ENCODE data around the gene OSBPL8. TPM values are rescaled to one million over a fixed set of nuclear protein-coding genes. Genes with fewer than 3 reads are reported as not detected.

OSBPL8 gene
- total RNA-seq, 1 donor = 133 TPM

- DNase-seq (ENCODE audit: low read depth) = no peak
- no peak for TF ChIP-seq CTCF (IDR thresholded peaks at IDR 0.05; ENCODE audit: insufficient read depth, low read length)
- H3K4me3 ChIP-seq (ENCODE audit: low read depth, low read length) = no peak overlapping the region
These were observed 246.3 kb downstream of the OSBPL8 start for GRCh38 chr12:76313299-76313698.

- H3K4me3 ChIP-seq (ENCODE audit: low read depth, low read length) = no peak overlapping the region
- TF ChIP-seq CTCF (IDR thresholded peaks at IDR 0.05; ENCODE audit: insufficient read depth, low read length) = no peak
- no peak for DNase-seq (ENCODE audit: low read depth)
These were observed 247.3 kb downstream of the OSBPL8 start for GRCh38 chr12:76312315-76312714.

- TF ChIP-seq CTCF (IDR thresholded peaks at IDR 0.05; ENCODE audit: insufficient read depth, low read length) = no peak
- peak; percentile 24 for DNase-seq (ENCODE audit: low read depth)
- H3K4me3 ChIP-seq (ENCODE audit: low read depth, low read length) = no peak overlapping the region
These were observed 247.8 kb downstream of the OSBPL8 start for GRCh38 chr12:76311796-76312195.

- H3K4me3 ChIP-seq (ENCODE audit: low read depth, low read length) = no peak overlapping the region
- peak; percentile 48 for DNase-seq (ENCODE audit: low read depth)
- TF ChIP-seq CTCF (IDR thresholded peaks at IDR 0.05; ENCODE audit: insufficient read depth, low read length) = no peak
These were observed 249.5 kb downstream of the OSBPL8 start for GRCh38 chr12:76310110-76310509.

- DNase-seq (ENCODE audit: low read depth) = peak; percentile 32
- no peak overlapping the region for H3K4me3 ChIP-seq (ENCODE audit: low read depth, low read length)
- TF ChIP-seq CTCF (IDR thresholded peaks at IDR 0.05; ENCODE audit: insufficient read depth, low read length) = no peak
These were observed 250.7 kb downstream of the OSBPL8 start for GRCh38 chr12:76308866-76309265.

GRCh38 chr12:76307083-76307482 is 252.5 kb downstream of the OSBPL8 start:
- no peak for TF ChIP-seq CTCF (IDR thresholded peaks at IDR 0.05; ENCODE audit: insufficient read depth, low read length)
- no peak overlapping the region for H3K4me3 ChIP-seq (ENCODE audit: low read depth, low read length)
- DNase-seq (ENCODE audit: low read depth) = no peak

GRCh38 chr12:76303989-76304460 is 255.5 kb downstream of the OSBPL8 start:
- no peak for DNase-seq (ENCODE audit: low read depth)

More at GRCh38 chr12:76303989-76304460, 255.5 kb downstream of the OSBPL8 start:
- H3K4me3 ChIP-seq (ENCODE audit: low read depth, low read length) = no peak overlapping the region
- TF ChIP-seq CTCF (IDR thresholded peaks at IDR 0.05; ENCODE audit: insufficient read depth, low read length) = no peak

Data from fibroblast of the aortic adventitia (primary cell).